ENCODE data around the gene TRIO. TPM values are rescaled to one million over a fixed set of nuclear protein-coding genes. Genes with fewer than 3 reads are reported as not detected.

The TRIO gene
- total and polyA plus RNA-seq, 2 of the 8 experiments (the other 6 are each of a cell fraction or from before 2014, with no cell fraction given) = 35.1 to 69.1 TPM

DNA sequence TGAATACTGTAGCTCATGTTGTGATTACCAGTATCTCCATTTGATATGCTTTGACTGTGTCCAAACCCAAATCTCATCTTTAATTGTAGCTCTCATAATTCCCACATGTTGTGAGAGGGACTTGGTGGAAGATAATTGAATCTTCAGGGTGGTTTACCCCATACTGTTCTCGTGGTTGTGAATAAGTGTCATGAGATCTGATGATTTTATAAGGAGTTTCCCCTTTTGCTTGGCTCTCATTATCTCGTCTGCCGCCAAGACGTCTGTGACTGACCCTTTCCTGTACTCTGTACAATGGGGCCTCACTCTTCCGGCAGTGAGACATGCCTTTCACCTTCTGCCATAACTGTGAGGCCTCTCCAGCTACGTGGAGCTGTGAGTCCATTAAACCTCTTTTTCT is 59.3 kb downstream of the TRIO start:
- H3K27ac ChIP-seq (ENCODE audit: low read depth, low read length) = no peak overlapping the region
- H4K20me1 ChIP-seq (replicated peaks in 1 of 2; ENCODE audit: control insufficient read depth in 1 of 2, insufficient read depth in 2 of 2, low read length in 2 of 2) = peaks cover 11 to 17% of the 10 kb centered on the region in 2 experiments
- no peak overlapping the region for H4K91ac ChIP-seq (replicated peaks; ENCODE audit: insufficient read length, low read length)
- H3K14ac ChIP-seq (ENCODE audit: insufficient read length) = no peak overlapping the region
- no peak overlapping the region for H4K8ac ChIP-seq (ENCODE audit: extremely low read depth, insufficient read depth, low read length)
- H2AFZ ChIP-seq (ENCODE audit: low read length) = no peak overlapping the region
- H3K9me3 ChIP-seq (ENCODE audit: insufficient read depth in 2 of 2, low read depth in 1 of 2, low read length in 1 of 2) = no peaks in the 10 kb centered on the region
- H2BK20ac ChIP-seq (ENCODE audit: low read length) = no peak overlapping the region
- ChIA-PET CTCF (ENCODE audit: partially characterized antibody) (interaction anchor here (0.8 to 1.9 kb wide), 4 partner anchors 11 to 149 kb away, joined by 3 to 6 read pairs (median 4); no protein-coding TSS in a partner anchor), POLR2A (ENCODE audit: partially characterized antibody) (no interaction called here)
- H3K23me2 ChIP-seq (ENCODE audit: low read depth, low read length) = no peaks in the 10 kb centered on the region; the same call in 1 of the 2 replicates
- H2BK15ac ChIP-seq (ENCODE audit: low read length) = no peak overlapping the region
- H3K27me3 ChIP-seq (replicated peaks in 1 of 4; ENCODE audit: control insufficient read depth in 3 of 4, extremely low read depth in 1 of 4, insufficient read depth in 3 of 4, low read length in 3 of 4) = no peaks in the 10 kb centered on the region
- H3K79me1 ChIP-seq (ENCODE audit: low read depth, low read length) = peaks cover 12% of the 10 kb centered on the region
- no peak for DNase-seq (ENCODE audit: low read depth in 1 of 2, low spot score in 2 of 2)
- H3K18ac ChIP-seq (ENCODE audit: extremely low read depth, low read length) = no peak overlapping the region
- no peak overlapping the region for H3K4me2 ChIP-seq (ENCODE audit: insufficient read depth in 1 of 2, low read depth in 2 of 2, low read length in 2 of 2)
- H2BK120ac ChIP-seq (replicated peaks; ENCODE audit: low read depth, low read length) = no peak overlapping the region
- H3K4me3 ChIP-seq (ENCODE audit: extremely low read depth in 1 of 4, insufficient read depth in 2 of 4, low read depth in 3 of 4, low read length in 4 of 4) = no peak overlapping the region
- no peak for FAIRE-seq
- no peak overlapping the region for H3K9ac ChIP-seq (replicated peaks in 1 of 4; ENCODE audit: extremely low read depth in 1 of 4, low read depth in 3 of 4, low read length in 3 of 4)
- no peaks in the 10 kb centered on the region for H3K36me3 ChIP-seq (ENCODE audit: control insufficient read depth in 2 of 4, insufficient read depth in 4 of 4, low read length in 3 of 4)
- H2BK5ac ChIP-seq (ENCODE audit: low read depth, low read length) = no peak overlapping the region
- H2BK12ac ChIP-seq (ENCODE audit: low read depth, low read length) = no peak overlapping the region
- no peak overlapping the region for H3K56ac ChIP-seq (replicated peaks; ENCODE audit: insufficient read length, low read depth, low read length)
- H3K4ac ChIP-seq (replicated peaks; ENCODE audit: insufficient read length, low read depth, low read length) = no peak overlapping the region
- 86% methylated on average over 6 of the region's 6 CpGs; no CpG with 5 or more reads in 1 of the 2 experiments for WGBS, 2 experiments (ENCODE audit: extremely low coverage in 1 of 2, insufficient coverage in 1 of 2, insufficient read length in 1 of 2, insufficient replicate concordance in 2 of 2, low coverage in 1 of 2, low lambda C conversion rate in 2 of 2, missing lambda C conversion rate in 1 of 2)
- H3K23ac ChIP-seq (ENCODE audit: insufficient read length) = no peak overlapping the region
- H3K79me2 ChIP-seq (ENCODE audit: control insufficient read depth in 1 of 2, insufficient read depth in 2 of 2, low read length in 2 of 2) = peaks cover 5 to 96% of the 10 kb centered on the region in 2 experiments
- peaks cover 0 to 10% (median 3%) of the 10 kb centered on the region in 4 experiments; a peak in 4 of 7 replicates for H3K4me1 ChIP-seq (replicated peaks in 1 of 4; ENCODE audit: control insufficient read depth in 3 of 4, insufficient read depth in 4 of 4, low read length in 3 of 4)
- H4K5ac ChIP-seq (ENCODE audit: insufficient read length, low read depth, low read length) = no peak overlapping the region
- H2AK5ac ChIP-seq (ENCODE audit: low read depth, low read length) = no peak overlapping the region
- TF ChIP-seq RFX5 (IDR thresholded peaks at IDR 0.05; ENCODE audit: borderline replicate concordance, low read depth, low read length) (no peak), CHD1 (IDR thresholded peaks at IDR 0.05; ENCODE audit: low read depth, low read length) (no peak), KDM1A (IDR thresholded peaks at IDR 0.05; ENCODE audit: borderline replicate concordance, low read length) (no peak), CREB1 (IDR thresholded peaks at IDR 0.05) (no peak), BRCA1 (IDR thresholded peaks at IDR 0.05; ENCODE audit: low read depth, low read length) (no peak), NRF1 (IDR thresholded peaks at IDR 0.05; ENCODE audit: low read depth, low read length) (no peak), MAFK (IDR thresholded peaks at IDR 0.05; ENCODE audit: low read depth, low read length) (no peak), TBP (IDR thresholded peaks at IDR 0.05; ENCODE audit: low read depth, low read length) (no peak), RXRA (IDR thresholded peaks at IDR 0.05; ENCODE audit: insufficient read depth, low read depth, low read length) (no peak), POLR2AphosphoS5 (IDR thresholded peaks at IDR 0.05; ENCODE audit: low read depth, low read length) (no peak), TCF12 (IDR thresholded peaks at IDR 0.05; ENCODE audit: low read depth, low read length) (no peak), CBX5 (IDR thresholded peaks at IDR 0.05; ENCODE audit: low read depth, low read length) (no peak), EZH2 (IDR thresholded peaks at IDR 0.05; ENCODE audit: low read depth, low read length, severe bottlenecking) (no peak), RBBP5 (IDR thresholded peaks at IDR 0.05; ENCODE audit: borderline replicate concordance, low read depth, low read length) (no peak), YY1 (IDR thresholded peaks at IDR 0.05; ENCODE audit: low read depth, low read length) (no peak), TEAD4 (IDR thresholded peaks at IDR 0.05; ENCODE audit: low read depth, low read length) (no peak)
